ENCODE results near the gene FLVCR2.

The FLVCR2 gene

GRCh38 chr14:75545907-75546306 lies 32.5 kb upstream of the FLVCR2 start:
- no peak for DNase-seq (ENCODE audit: low read depth)
- in situ Hi-C loops (cut with HindIII; ENCODE audit: low sequenced_read_pairs): no loop called here
- TF ChIP-seq, protein P1, sequence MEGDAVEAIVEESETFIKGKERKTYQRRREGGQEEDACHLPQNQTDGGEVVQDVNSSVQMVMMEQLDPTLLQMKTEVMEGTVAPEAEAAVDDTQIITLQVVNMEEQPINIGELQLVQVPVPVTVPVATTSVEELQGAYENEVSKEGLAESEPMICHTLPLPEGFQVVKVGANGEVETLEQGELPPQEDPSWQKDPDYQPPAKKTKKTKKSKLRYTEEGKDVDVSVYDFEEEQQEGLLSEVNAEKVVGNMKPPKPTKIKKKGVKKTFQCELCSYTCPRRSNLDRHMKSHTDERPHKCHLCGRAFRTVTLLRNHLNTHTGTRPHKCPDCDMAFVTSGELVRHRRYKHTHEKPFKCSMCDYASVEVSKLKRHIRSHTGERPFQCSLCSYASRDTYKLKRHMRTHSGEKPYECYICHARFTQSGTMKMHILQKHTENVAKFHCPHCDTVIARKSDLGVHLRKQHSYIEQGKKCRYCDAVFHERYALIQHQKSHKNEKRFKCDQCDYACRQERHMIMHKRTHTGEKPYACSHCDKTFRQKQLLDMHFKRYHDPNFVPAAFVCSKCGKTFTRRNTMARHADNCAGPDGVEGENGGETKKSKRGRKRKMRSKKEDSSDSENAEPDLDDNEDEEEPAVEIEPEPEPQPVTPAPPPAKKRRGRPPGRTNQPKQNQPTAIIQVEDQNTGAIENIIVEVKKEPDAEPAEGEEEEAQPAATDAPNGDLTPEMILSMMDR (IDR thresholded peaks at IDR 0.05; ENCODE audit: low read depth, low read length, missing control alignments): no peak
- H3K4me3 ChIP-seq (ENCODE audit: low read depth, low read length): no peak overlapping the region

DNA sequence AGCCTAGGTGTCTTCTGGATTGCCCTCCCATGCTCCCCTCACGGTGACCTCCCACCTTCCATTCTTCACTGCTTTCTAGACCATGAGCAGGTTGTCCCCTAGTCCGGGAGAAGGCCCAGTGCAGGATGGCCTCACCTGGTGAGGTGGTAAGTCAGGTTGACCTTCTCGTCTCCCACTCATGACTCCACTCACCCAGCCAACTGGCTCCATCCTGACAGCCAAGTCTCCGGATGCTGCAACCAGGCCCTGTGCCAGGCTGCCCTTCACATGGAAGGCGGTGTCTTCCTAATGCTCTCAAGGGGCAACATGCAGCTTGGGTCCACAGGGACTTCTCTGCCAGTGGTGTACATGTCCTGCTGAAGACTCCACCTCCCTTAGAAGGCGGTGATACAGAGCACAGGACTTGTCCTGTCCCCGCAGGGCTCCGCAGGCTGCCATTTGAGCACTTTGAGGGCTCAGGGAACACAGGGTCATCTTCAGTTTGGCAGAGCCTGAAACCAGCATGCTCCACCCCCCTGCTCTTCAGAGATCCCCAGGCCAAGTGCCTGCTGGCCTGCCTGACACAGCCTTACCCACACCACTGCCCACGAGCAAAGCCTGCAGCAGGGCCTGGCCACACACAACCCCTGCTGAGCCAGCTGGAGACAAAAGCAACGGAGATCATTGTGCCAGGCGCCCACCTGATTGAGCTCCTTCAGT lies 30.7 kb upstream of the FLVCR2 start:
- DNase-seq (ENCODE audit: low read depth): no peak
- TF ChIP-seq, protein P1 (IDR thresholded peaks at IDR 0.05; ENCODE audit: low read depth, low read length, missing control alignments): no peak
- in situ Hi-C loops (cut with HindIII; ENCODE audit: low sequenced_read_pairs): no loop called here
- H3K4me3 ChIP-seq (ENCODE audit: low read depth, low read length): no peak overlapping the region

GRCh38 chr14:75548544-75548943 lies 29.9 kb upstream of the FLVCR2 start:
- TF ChIP-seq, protein P1 (IDR thresholded peaks at IDR 0.05; ENCODE audit: low read depth, low read length, missing control alignments): no peak
- DNase-seq (ENCODE audit: low read depth): peak; percentile 9
- H3K4me3 ChIP-seq (ENCODE audit: low read depth, low read length): no peak overlapping the region
- in situ Hi-C loops (cut with HindIII; ENCODE audit: low sequenced_read_pairs): no loop called here

DNA sequence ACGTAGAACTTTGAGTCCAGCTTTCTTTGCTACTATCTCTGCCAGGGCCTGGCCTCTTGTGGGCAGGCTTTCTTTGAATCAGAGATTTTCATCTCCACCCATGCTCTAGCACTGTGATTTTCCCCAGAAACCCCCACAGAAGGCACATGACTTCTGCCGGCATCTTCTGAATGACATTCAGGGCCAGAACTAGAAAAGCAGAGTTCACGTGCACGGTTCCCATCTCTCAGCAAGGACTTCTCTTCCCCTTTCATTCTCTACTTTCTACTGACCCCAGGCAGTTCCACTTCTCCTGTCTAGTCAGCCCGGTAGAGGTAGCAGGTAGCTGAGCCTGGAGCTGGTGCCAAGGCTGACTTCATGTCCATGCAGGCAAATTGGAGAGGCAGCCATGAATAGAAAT lies 29.3 kb upstream of the FLVCR2 start:
- no peak overlapping the region for H3K4me3 ChIP-seq (ENCODE audit: low read depth, low read length)
- in situ Hi-C loops (cut with HindIII; ENCODE audit: low sequenced_read_pairs): no loop called here
- TF ChIP-seq, protein P1 (IDR thresholded peaks at IDR 0.05; ENCODE audit: low read depth, low read length, missing control alignments): no peak
- no peak for DNase-seq (ENCODE audit: low read depth)

DNA sequence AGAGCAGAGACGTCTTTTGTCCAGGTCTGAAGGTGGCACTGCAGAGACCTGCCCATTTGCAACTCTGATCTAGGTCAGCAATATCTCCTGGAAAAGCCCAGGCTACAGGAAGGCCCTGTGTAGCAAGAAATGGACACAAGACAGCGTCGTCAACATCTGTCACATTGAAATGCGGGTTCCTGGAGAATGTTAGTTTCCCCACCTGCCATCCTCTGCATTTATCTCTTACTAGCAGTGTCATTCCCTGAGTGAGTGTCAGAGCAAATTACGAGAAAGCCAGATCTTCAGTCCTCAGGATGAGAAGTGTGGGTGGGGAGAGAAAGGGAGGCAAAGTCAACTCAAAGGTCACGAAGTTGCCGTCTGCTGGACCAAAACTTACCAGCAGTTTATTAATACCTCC lies 27.4 kb upstream of the FLVCR2 start:
- DNase-seq (ENCODE audit: low read depth): no peak
- H3K4me3 ChIP-seq (ENCODE audit: low read depth, low read length): no peak overlapping the region
- TF ChIP-seq, protein P1 (IDR thresholded peaks at IDR 0.05; ENCODE audit: low read depth, low read length, missing control alignments): no peak
- in situ Hi-C loops (cut with HindIII; ENCODE audit: low sequenced_read_pairs): no loop called here

DNA sequence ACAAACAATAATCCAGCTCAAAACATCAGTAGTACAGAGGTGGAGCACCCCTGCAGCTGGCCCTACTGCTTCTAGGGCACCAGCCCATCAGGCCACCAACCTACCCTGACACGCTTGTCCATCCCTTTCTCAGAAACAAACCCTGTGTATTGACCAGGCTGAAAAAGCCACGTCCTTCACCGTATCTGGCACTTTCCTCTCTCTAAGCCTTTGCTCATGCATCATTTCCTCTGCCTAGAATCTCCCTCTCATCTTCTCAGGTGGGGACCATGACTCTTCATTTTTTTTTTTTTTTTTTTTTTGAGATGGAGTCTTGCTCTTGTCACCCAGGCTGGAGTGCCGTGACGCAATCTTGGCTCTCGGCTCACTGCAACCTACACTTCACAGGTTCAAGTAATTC lies 25.3 kb upstream of the FLVCR2 start:
- no peak overlapping the region for H3K4me3 ChIP-seq (ENCODE audit: low read depth, low read length)
- DNase-seq (ENCODE audit: low read depth): no peak
- TF ChIP-seq, protein P1 (IDR thresholded peaks at IDR 0.05; ENCODE audit: low read depth, low read length, missing control alignments): no peak
- in situ Hi-C loops (cut with HindIII; ENCODE audit: low sequenced_read_pairs): no loop called here

All from astrocyte of the cerebellum (primary cell).